ENCODE results near the gene PTPRF.

PTPRF gene

DNA sequence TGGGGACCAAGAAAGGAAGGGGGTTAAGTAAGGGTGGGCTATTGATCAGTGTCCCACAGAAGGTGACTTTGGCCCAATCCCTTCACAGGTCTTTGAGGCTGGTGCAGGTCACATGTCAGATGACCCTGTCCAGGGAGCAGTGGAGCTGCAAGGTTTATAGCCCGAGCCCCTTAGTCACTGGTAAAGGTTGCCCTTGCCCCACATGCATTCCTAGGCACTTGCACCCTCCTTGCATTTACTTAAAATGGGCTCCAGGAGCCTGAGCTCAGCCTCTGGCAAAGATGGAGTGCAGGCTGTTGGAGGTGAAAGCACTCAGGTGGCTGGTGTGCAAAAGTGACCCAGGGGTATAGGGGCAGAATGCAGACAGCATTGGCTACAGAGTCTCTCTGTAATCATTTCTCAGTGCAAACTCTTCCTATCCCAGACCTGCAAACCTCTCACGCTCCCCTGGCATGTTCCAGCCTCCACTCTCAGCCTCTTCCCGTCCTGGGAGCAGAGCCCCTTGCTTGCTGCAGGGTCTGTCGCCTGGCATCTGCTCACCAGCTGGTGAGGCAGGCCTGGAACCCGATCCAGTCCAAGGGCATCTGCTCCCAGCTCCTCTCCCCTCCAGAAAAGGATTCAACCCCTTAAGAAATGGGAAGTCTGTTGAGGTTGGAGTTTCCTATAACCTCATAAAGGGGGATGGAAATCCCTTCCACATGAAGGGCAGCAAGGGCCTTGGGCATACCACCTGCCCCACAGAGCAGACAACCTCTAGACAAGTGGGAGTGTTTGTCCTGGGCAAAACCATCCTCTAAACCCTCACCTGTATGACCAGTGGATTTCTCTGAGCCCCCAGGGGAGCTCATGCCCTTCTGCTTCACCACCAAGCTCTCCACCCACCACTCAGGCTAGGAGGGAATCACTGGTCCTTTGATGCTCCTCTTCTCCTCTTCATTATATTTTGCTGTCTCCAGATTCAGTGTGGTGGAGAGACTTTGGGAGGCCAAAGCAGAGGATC, 23.1 kb upstream of the PTPRF start:
- no peak for DNase-seq (ENCODE audit: low read depth)
- TF ChIP-seq, protein P1, sequence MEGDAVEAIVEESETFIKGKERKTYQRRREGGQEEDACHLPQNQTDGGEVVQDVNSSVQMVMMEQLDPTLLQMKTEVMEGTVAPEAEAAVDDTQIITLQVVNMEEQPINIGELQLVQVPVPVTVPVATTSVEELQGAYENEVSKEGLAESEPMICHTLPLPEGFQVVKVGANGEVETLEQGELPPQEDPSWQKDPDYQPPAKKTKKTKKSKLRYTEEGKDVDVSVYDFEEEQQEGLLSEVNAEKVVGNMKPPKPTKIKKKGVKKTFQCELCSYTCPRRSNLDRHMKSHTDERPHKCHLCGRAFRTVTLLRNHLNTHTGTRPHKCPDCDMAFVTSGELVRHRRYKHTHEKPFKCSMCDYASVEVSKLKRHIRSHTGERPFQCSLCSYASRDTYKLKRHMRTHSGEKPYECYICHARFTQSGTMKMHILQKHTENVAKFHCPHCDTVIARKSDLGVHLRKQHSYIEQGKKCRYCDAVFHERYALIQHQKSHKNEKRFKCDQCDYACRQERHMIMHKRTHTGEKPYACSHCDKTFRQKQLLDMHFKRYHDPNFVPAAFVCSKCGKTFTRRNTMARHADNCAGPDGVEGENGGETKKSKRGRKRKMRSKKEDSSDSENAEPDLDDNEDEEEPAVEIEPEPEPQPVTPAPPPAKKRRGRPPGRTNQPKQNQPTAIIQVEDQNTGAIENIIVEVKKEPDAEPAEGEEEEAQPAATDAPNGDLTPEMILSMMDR (IDR thresholded peaks at IDR 0.05; ENCODE audit: insufficient read depth, low read depth, low read length, missing control alignments) = no peak
- no peak overlapping the region for H3K4me3 ChIP-seq (ENCODE audit: low read length)

DNA sequence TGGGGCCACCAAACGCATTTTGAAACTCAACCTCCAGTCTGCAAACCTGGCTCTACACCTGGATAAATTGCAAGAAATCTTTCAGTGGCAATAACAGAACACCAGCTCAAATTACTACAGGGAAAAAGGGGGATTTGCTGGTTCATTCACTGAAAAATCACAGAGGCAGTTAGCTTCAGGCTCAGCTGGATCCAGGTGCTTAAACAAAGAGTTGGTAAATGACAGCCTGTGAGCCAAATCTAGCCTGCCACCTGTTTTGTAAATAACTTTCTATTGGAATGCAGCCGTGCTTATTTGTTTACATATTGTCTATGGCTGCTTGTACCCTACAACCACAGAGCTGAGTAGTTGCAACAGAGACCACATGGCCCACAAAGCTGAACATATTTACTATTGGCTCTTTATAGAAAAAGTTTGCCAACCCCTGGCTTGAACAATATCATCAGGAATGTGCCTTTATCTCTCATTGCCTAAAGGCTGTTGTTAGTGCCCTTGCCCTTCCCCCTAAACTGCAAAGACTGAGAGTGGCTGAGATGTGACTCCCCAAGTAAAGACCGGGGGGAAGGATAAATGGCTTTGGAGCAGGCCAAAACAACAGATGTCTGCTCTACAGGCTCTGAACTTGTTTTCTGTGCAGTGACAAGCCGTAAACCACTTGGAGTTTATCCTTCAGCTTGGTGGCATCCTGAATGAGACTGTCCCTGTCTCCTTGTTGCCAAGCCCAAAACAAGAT, 21.5 kb upstream of the PTPRF start:
- H3K4me3 ChIP-seq (ENCODE audit: low read length) = no peak overlapping the region
- TF ChIP-seq, protein P1 (IDR thresholded peaks at IDR 0.05; ENCODE audit: insufficient read depth, low read depth, low read length, missing control alignments) = no peak
- DNase-seq (ENCODE audit: low read depth) = no peak

DNA sequence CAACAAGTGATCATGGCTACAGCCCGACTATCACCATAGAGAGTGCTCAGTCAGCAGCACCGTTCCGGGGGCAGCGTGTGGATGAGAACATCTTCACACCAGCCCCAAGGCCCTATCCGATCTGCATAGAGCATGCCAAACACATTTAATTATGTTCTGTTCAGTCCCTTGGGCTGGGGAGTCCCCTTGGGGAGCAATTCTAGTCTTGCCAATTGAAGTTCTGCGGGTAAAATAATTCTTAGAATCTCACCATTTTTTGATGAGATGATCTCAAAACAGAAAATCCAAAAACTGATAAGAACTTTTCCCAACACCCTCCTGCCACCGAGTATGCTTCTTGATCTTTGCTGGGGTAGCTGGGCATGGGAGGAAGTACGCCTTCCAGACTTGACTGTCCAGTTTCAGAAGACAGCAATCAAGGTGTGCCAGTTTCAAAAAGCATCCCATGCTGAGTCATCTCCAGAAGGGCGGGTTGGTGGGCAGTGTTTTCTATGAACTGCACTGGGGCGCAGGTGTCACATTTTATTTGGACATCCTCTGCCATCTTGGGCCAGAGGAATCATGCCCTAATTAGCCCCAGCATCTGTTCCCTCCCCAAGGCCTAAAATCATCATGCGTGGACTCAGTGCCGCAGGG, 20.8 kb upstream of the PTPRF start:
- TF ChIP-seq, protein P1 (IDR thresholded peaks at IDR 0.05; ENCODE audit: insufficient read depth, low read depth, low read length, missing control alignments) = no peak
- peak; percentile 87 for DNase-seq (ENCODE audit: low read depth)
- H3K4me3 ChIP-seq (ENCODE audit: low read length) = no peak overlapping the region

DNA sequence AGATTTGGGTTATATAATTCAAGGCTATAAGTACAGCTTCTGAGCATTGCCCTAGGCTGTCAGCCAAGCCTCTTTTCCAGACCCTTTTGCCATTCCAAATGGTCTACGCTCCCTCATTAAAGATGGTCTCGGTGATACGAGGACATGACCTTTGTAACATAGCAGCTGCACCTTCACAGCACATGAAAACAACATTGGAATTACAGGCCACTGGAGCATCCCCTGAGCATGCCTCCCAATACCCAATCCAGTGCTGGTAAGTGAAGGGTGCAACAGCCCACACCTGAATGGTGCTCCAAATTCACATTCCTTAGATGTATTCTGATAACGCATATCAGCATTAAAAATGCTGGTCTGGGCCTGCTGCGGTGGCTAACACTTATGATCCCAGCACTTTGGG, 20.1 kb upstream of the PTPRF start:
- DNase-seq (ENCODE audit: low read depth) = no peak
- no peak overlapping the region for H3K4me3 ChIP-seq (ENCODE audit: low read length)
- TF ChIP-seq, protein P1 (IDR thresholded peaks at IDR 0.05; ENCODE audit: insufficient read depth, low read depth, low read length, missing control alignments) = no peak

DNA sequence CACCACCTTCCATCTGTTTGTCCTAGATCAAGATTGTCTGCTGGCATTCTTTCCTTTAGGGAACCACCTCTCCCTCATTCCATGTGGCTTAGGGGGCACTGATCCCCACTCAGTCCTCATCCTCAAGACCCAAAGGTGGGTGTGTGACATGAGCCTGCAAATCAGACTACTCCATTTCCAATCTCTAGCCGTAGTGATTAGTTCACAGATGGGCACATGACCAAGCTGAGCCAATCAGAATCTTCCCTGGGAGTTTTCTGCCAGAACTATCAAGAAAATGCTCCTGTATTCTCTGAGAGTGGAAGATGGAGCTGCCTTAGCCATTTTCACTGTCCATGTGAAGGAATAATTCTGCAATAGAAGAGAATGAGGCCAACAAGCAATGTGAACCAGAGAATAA, 19.3 kb upstream of the PTPRF start:
- TF ChIP-seq, protein P1 (IDR thresholded peaks at IDR 0.05; ENCODE audit: insufficient read depth, low read depth, low read length, missing control alignments) = no peak
- H3K4me3 ChIP-seq (ENCODE audit: low read length) = no peak overlapping the region
- DNase-seq (ENCODE audit: low read depth) = no peak

DNA sequence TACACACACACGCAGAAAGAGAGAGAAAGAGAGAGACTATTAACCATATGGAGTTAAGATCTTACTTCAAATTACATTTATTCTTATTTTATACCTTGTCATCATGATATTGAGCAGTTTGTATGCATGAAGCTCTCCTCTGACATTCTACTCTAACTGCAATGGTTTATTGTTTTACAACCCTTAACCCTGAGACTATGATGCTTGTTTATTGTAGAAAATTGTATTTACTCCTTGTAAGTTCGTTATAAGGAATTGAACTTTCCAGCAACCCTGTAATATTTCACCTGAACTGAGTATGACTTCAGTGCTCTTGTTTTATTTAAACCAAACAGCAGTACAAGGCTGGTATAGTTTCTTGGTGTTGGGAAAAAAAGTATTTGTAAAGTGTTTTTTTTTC, 18.6 kb upstream of the PTPRF start:
- DNase-seq (ENCODE audit: low read depth) = no peak
- TF ChIP-seq, protein P1 (IDR thresholded peaks at IDR 0.05; ENCODE audit: insufficient read depth, low read depth, low read length, missing control alignments) = no peak
- H3K4me3 ChIP-seq (ENCODE audit: low read length) = no peak overlapping the region

Measured in epithelial cell of esophagus (primary cell).